ENCODE measurements around the gene BACH2.

GRCh38 chr6:90154755-90155470, 141.7 kb downstream of the BACH2 start:
- TF ChIP-seq CTCF (conservative IDR thresholded peaks at IDR 0.05 in 1 of 2, IDR thresholded peaks at IDR 0.05 in 1 of 2; ENCODE audit: low read depth in 1 of 2, low read length in 2 of 2) (no peak), EZH2 (IDR thresholded peaks at IDR 0.05; ENCODE audit: low read length, missing control alignments) (no peak)

All from fibroblast of lung (primary cell).